LoVo (cell line): ENCODE data around the gene ANAPC2.

Experiments
- DNase-seq: peaks from one replicate; pipeline ENCODE4 v3.0.0-alpha.2; 2016; ENCODE audit warnings: low spot score

The ANAPC2 gene

GRCh38 chr9:137127301-137128157, 60.8 kb downstream of the ANAPC2 start:
- DNase-seq = no peak

GRCh38 chr9:137126786-137127185, 61.6 kb downstream of the ANAPC2 start:
- no peak for DNase-seq
